DOHH2 (cell line): ENCODE data around the gene AMZ1.

Source experiments
- EZH2phosphoT487 ChIP-seq: fragments of 200-600 bp; sonication (generic); IDR thresholded peaks from 2 replicates; pipeline ENCODE4 v1.6.1; 2017; ENCODE audit warnings: borderline replicate concordance, mild to moderate bottlenecking, antibody characterized with exemption, low read length, moderate library complexity, mixed read lengths
- TF ChIP-seq, protein P1 (sequence below): fragments of 200-600 bp; sonication (generic); IDR thresholded peaks from one replicate; pipeline ENCODE4 v1.5.1; 2014; ENCODE audit warnings: antibody characterized with exemption, mild to moderate bottlenecking, low read depth, low read length; ENCODE audit not compliant: poor library complexity, severe bottlenecking

GRCh38 chr7:2661602-2662272, 26.3 kb upstream of the AMZ1 start:
- TF ChIP-seq, protein P1, sequence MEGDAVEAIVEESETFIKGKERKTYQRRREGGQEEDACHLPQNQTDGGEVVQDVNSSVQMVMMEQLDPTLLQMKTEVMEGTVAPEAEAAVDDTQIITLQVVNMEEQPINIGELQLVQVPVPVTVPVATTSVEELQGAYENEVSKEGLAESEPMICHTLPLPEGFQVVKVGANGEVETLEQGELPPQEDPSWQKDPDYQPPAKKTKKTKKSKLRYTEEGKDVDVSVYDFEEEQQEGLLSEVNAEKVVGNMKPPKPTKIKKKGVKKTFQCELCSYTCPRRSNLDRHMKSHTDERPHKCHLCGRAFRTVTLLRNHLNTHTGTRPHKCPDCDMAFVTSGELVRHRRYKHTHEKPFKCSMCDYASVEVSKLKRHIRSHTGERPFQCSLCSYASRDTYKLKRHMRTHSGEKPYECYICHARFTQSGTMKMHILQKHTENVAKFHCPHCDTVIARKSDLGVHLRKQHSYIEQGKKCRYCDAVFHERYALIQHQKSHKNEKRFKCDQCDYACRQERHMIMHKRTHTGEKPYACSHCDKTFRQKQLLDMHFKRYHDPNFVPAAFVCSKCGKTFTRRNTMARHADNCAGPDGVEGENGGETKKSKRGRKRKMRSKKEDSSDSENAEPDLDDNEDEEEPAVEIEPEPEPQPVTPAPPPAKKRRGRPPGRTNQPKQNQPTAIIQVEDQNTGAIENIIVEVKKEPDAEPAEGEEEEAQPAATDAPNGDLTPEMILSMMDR: no peak
- TF ChIP-seq EZH2phosphoT487: no peak
